Mucosa of gallbladder (tissue), 1 donor: ENCODE data around the gene EN2. TPM values are rescaled to one million over a fixed set of nuclear protein-coding genes. Genes with fewer than 3 reads are reported as not detected.

ENCODE experiments used
- DNase-seq: peaks from one replicate; pipeline ENCODE4 v3.0.0-alpha.2; 2020; ENCODE audit warnings: low spot score
- total RNA-seq: library from RNA; stranded (reverse); gene quantifications from one replicate; pipeline ENCODE4 v1.2.1, GENCODE V29; 2021
- donor health status: DM: no; HTN: no; CAD: no.

The EN2 gene
- not detected for total RNA-seq

DNA sequence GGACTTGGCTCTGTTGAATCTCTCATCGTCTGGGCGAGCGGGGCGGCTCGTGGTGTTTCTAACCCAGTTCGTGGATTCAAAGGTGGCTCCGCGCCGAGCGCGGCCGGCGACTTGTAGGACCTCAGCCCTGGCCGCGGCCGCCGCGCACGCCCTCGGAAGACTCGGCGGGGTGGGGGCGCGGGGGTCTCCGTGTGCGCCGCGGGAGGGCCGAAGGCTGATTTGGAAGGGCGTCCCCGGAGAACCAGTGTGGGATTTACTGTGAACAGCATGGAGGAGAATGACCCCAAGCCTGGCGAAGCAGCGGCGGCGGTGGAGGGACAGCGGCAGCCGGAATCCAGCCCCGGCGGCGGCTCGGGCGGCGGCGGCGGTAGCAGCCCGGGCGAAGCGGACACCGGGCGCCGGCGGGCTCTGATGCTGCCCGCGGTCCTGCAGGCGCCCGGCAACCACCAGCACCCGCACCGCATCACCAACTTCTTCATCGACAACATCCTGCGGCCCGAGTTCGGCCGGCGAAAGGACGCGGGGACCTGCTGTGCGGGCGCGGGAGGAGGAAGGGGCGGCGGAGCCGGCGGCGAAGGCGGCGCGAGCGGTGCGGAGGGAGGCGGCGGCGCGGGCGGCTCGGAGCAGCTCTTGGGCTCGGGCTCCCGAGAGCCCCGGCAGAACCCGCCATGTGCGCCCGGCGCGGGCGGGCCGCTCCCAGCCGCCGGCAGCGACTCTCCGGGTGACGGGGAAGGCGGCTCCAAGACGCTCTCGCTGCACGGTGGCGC is at the start of gene EN2:
Gene EN2 (plus strand): TSS at position 19 of the 767 bp plus-strand sequence. CDS start 249 bp downstream, at position 268.
- DNase-seq, result no peak

DNA sequence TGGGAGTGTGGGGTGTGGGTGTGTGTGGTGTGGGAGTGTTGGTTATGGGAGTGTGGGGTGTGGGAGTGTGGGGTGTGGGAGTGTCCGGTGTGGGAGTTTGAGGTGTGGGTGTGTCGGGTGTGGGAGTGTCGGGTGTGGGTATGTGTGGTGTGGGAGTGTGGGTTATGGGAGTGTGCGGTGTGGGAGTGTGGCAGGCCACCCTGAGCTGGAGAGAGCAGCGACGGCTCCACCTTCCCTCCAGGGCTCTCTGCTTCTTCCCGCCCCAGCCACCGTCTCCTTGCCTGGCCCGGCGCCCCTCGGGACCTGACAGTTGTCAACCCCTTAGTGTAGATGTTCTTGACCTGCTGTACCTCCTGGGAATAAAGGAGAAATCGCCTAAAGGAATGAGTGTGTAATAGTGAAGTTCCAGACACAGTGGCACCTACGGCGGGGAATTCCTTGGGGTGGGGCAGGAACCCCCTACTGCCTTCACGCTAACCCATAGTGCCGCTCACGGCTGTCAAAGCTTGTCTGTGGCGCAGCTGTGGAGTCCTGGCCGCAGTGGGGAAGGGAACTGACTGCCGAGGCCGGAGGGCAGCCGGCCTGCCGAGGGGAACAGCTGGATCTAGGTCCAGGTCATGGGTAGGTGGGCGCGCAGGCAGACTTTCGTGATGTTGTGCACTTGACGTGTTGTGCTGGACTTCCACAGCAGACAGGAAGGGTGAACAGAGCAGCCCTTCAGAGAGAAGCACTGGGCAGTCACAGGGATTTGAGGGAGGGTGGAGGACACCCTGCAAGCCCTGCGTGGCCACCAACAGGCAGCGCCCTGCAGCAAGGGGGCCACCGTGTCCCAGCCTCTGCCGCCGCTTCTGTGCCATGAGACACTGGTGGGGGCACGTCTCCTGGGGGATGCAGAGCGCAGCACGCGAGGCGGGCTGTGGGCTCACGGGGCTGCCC is 49.0 kb upstream of the EN2 start:
- no peak for DNase-seq

DNA sequence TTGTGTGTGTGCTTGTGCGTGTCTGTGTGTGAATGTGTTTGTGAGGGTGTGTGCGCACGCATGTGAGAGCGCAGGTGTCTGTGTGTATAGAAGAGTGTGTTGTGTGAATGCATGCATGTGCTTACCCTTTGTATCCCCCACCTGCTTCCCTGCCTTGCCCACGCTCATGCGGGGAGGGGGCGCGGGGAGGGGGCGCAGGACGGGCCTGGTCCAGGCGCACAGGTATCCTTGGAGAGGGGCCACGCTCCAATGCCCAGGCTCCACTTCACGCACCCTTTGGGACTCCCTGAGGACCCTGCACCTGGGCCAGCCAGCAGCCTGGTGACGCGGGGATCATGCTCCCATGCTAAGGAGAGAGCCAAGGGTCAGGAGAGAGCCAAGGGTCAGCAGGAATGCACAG is 47.9 kb upstream of the EN2 start:
- DNase-seq, result no peak

DNA sequence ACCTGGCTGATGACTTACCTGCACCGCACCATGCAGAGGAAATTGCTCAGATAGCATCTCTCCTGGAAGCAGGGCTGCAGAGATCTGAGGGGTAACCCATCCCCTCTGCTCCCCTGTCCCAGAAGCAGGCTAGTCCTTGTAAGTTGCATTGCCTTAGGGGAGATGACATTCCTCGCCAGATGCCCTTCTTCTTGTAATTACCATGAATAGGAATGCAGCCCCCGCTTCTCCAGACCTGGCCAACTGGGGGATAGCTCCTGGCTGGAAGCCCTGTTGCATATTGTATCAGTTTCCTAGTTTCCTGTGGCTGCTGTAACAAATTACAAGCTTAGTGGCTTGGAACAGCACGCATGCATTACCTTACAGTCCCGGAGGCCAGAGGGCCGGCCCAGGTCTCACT is 47.5 kb upstream of the EN2 start:
- DNase-seq, result no peak

DNA sequence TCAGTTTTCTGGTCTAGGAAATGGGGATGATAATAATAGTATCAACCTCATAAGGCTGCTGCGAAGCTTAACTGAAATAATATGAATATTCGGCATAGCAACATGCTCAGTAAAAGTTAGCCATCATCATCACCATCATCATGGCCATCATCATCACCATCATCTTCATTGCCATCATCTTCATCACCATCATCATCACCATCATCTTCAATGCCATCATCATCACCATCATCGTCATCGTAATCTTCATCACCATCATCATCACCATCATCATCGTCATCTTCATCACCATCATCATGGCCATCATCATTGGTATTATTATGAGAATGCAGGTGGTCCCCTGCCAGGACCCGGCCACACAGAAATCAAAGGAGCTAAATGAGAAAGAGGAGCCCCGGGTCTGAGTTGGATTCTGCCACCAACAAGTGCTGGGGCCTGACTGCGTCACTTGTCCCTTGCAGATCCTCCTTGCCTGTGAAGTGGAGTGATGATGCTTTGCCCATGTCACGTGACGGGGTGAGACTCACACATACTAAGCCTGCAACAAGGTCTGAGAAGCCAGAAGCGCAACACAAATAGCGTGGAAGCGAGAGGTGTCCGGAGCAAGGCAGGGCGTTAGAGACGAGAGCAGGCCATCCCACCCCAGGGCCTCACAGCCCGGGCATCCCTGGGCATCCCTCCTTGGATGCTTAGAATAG is 46.1 kb upstream of the EN2 start:
- DNase-seq, result no peak

DNA sequence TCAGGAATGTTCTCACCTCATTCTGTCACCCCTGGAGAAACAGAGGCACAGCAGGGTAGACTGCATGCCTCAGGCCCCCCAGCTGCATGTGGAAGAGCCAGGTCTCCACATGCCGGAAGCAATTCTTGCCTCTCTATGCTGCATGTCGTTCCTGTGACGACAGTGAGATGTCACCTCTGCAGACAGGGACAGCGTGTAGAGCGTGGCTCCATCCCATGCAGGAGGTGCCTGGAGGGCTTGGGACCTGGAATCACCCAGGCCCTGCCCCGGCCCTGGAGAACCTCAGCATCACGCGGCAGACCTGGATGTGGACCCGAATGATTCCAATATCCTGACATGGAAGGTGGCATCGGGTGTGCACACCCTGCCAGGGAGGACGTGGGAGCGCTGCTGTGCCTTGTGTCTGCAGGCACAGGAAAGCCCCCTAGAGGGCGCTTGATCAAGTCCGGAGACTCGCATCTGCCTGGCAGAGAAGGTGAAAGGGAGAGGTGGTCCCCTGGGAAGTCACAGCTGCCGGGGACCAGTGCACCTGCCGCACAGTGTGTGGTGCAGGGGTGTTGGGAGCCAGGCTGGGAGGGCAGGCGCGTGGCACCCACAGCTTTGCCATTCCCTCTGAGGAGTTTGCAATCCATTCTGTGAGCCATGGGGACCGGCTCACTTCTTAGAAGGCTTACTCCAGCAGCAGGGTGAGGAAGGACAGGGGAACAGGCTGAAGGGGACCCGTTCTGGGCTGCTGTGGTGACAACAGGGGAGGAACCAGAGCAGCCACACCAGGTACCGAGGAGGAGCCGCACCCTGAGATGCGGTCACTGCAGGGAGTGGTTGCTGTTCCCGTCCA is 45.3 kb upstream of the EN2 start:
- DNase-seq, result peak; percentile 30

DNA sequence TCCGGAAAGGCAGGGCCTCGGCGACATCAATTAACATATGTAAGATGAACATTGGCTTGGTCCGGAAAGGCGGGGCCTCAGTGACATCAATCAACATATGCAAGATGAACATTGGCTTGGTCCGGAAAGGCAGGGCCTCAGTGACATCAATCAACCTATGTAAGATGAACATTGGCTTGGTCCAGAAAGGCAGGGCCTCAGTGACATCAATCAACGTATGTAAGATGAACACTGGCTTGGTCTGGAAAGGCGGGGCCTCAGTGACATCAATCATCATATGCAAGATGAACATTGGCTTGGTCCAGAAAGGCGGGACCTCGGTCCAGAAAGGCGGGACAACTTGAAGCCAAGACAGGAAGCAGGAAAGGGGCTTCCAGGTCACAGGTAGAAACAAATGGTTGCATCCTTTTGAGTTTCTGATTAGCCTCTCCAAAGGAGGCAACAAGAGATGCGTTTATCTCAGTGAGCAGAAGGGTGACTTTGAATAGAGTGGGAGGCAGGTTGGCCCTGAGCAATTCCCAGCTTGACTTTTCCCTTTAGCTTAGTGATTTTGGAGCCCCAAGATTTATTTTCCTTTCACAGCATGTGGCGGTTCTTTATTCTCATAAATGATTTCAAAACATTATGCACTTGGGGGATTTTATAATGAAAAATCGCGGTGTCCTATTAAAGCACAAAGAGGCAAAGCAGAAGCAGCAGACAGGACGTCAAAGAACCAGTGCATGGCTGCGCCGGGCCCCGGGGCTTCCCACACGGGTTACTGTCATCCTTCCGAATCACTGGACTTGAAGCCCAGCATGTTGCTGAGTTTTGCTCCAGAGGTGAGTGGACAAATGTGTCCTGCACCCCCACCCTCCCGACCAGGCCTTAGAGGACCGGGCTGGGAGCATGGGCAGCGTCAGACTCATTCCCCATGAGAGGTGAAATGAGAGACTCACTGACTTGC is 43.1 kb upstream of the EN2 start:
- no peak for DNase-seq

DNA sequence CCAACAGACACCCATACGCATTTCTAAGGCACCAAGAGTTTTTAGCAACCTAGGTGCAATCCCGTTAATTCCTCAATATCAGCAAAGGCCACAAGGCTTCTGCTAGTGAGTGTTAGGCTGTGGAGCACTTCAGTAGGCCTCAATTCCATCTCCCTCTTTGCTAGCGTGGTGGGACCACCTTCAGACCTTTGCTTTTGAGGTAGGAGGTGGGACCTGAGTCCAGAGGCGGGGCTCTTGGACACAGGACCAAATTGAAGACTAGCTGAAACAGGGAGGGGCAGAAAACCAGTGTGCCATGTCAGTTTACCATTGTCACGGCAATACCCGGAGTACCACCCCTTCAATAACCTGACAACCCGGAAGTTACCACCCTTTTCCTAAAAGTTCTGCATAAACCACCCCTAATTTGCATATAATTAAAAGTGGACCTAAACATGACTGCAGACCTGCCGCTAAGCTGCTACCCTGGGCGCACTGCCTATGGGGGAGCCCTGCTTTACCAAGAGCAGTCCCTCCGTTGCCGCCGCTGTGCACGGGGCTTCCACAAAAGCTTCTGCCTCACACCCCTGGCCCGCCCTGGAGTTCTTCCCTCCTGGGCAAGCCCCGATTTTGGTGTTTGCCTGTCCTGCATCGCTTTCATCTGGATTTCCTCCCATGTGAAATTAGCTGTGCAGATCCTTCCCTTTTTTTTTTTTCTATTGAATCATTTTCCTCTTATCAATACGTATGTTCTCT is 41.1 kb upstream of the EN2 start:
- no peak for DNase-seq

DNA sequence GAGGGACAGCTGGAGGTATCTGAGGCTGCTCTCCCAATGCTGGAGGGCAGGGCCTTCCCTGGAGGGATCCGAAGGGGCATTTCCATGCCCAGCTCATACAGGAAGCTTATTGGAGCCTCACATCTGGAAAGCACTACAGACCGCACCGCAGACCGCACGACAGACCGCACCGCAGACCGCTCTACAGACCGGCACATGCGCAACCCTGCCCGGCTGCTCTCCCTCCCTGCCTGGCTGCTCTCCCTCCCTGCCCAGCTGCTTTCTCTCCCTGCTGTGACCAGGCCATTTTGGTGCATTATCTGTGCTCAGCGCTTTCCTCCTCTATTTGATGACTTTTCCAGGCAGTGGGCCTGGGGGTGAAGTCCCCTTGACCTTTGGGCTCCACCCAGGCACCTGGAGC is 39.6 kb upstream of the EN2 start:
- DNase-seq, result no peak

DNA sequence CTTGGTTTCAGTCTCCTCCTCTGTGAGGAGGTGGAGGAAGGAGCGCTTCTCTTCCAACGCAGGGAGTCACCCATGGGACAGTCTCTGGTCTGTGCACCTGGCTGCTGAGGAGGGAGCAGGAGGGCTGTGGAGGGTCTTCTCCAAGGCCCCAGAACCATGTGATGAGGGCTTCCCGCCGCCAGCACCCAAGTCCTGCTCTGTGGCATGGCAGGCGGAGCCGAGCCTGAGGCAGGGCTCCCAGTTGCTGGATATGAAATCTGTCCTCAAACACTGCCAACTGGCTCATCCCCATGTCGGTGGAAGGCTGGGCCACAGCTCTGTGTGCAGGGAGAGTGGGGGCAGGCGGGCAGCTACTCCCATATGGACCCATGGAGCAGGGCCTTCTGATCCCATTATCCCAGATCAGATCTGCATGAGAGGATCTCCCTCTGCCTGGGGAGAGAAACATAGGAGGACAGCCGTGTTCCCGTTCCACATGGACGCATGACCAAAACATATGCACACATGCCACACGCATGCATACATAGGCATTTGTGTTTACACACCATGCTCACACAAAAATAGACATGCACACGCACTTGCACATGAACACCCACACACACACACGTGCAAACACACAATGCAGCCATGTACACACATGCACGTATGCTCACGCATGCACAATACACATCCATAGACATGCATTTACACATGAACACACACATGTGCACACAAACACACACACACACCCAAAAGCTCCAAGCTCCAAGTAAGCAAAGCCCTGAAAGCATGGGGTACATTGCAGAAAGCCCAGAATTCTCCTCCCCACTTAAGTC is 38.8 kb upstream of the EN2 start:
- no peak for DNase-seq

DNA sequence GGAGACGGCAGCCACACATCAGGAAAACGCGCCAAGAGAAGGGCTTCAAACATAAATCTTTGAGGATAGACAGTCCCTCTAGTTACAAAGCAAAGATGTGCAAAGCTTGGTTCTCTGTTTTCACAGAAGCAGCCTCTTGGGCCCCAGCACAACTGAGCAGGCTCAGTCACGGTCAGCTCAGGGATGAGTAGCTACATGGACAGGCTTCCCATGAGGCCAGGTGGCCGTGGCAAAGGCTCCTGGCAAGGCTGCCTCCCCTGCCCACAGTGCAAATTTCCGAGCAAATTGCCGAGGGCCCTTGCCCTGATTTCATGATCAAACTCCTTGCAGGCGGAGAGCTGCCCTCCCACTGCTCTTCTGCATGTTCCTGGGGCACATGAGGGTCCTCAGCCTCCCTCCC is 37.8 kb upstream of the EN2 start:
- no peak for DNase-seq

DNA sequence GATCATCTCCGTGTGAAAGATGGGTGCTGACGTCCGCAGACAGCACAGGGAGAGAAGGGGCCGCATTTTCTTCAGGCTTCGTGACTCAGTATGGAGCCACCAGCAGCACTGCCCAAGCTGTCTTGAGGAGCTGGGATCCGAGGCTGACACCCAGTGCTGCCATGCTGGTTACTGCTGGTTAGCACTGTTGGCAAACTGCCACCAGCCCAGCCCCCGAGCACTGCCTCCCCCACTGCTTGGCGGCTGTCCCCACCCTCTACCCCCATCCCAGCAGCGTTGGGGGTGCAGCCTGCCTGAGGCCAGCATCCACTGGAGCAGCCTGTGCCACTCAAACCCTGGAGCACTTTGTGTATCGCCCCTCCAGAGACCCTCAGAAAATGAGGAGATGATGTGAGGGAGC is 35.8 kb upstream of the EN2 start:
- no peak for DNase-seq

DNA sequence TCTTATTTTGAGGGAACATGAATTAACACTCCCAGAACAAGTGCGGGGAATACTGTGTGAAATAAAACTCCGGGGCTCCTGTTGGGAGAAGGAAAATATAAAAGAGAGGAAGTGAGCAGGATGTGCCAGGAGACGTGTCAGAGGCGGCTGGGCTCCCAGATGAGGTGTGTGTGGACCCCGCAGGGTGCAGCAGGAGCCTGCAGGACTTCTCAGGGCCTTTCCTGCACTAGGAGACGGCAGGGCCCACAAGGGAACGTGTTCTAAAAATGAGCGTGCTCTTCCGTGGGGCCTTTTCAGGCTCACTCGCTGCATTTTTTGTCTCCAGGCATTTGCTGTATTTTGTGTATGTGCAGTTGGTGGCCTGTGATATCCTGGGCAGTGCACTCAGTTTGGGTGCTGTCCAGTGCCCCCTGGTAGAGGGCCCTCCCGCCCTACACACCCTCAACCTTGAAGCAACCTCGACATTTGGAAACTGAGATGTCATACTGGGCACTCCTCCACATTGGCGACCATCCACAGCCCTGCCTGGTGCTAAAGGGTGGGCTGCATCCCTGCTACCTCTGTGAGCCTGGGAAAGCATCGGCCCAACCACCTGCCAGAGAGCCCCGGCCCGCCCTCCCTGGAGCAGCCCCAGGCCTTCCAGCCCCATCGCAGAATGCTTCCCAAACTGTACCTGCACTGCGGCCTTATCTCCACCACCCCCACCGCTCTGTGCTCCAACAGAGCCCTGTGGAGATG is 35.2 kb upstream of the EN2 start:
- no peak for DNase-seq

DNA sequence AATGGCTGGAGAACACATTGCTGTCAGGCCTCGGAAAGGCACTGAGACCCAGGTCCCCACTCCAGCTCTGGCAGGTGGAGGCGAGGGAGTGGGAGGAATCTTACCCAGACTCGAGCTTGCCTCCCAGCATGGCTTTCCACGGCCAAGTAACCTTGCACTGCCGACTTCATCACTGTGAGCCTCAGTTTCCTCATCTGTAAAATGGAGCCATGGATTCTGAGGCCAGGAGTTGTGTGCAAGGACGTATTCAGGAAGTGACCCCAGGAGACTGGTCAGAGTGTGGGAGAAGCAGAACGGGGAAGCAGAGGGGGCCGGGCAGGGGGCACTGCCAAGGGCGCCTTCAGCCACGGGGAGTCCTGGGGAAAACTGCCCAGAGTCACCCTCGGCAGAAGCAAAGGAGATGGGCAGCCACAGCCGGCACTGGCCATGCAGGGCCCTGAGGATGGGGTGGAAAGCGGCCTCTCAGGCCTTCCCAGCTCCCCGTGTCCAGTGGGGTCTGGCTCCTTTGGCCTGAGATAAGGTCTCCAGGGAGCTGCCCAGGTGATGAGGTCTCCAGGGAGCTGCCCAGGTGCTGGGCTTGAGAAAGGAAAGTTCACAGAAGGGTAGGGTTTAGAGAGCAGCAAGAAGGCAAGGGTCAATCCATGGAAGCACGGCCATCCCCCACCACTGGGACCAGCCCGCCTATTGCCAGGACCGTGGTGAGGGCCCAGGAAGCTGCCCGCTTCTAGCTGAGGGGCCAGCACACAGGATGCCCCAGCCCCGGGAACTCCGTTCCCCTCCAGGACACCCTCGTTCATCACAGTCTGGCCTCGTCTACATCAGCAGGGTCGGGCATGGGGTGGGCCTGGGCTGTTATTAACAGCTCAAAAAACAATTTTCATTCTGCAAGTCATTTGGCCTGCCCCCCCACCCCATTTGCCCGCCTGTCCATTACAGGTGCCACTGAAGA is 34.3 kb upstream of the EN2 start:
- DNase-seq, result no peak

DNA sequence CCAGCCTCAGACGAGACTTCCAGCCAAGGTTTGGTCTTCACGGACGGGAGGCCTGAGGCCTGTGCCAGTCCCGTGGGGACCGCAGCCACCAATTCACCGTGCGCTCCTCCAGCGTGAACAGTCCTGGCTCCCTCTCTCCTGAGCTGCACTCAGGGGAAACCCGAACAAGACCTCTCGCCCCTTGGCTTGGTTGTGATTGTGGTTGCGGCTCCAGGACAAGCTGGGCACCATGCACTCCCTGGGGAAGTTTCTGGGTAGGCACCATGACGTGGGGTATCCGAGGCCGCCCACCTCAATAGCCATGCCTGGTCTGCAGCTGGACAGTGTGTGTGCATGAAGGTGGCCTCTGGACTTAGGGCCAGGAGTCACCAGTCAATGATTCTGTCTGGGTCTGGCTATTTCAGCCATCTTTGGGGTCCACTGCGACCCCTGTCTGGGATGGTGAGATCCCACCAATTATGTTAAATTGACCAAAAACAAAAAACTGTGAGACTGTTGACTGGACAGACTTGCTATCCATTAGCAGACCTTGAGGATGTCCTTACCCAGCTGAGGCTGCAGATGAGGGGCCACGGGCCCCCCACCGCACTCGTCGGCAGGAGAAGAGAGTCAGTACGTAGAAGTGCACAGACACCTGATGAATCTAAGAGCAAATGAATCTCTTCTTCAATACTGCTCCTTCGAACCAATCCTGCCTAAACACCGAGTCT is 33.5 kb upstream of the EN2 start:
- DNase-seq, result no peak

DNA sequence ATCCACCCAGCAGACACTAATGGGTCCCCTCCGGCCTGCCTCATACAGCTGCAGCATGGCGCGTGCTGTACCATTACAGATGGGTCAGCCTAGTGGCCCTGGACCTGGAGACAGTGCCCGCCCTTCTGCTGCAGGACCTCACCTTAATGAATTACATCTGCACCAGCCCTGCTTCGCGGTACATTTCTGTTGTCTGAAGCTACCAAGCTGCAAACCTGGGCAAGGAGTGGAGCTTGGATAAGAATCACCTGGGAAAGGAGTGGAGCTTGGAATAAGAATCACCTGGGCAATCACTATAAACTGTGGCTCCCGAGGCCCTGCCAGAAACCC is 33.0 kb upstream of the EN2 start:
- DNase-seq, result no peak
